Calu3 (cell line): Measurements from ENCODE around the gene RNU6-9. TPM values are rescaled to one million over a fixed set of nuclear protein-coding genes. Genes with fewer than 3 reads are reported as not detected.

Experiments used
- BruUV-seq: library from RNA; stranded (reverse); fragments of 400-500 nt; replicated peaks from 2 replicates; lab custom pipeline; 2021; lab: Mats Ljungman, UMichigan
- CTCF ChIA-PET: fragments of 300-600 bp; sonication (Branson Sonifier 250); formaldehyde crosslinking; loops from one replicate; lab custom pipeline; 2022; ENCODE audit warnings: antibody characterized with exemption; lab: Charles Lee
- DNase-seq: peaks from one replicate; pipeline ENCODE4 v3.0.0; 2022
- H3K27ac Mint-ChIP-seq: one replicate; pipeline ENCODE4 v1.8.0; 2022; ENCODE audit warnings: mixed read lengths; ENCODE audit not compliant: unreplicated experiment
- H3K27me3 Mint-ChIP-seq: one replicate; pipeline ENCODE4 v1.8.0; 2022; ENCODE audit warnings: mixed read lengths; ENCODE audit not compliant: unreplicated experiment
- H3K36me3 Mint-ChIP-seq: one replicate; pipeline ENCODE4 v1.8.0; 2022; ENCODE audit warnings: mild to moderate bottlenecking, moderate library complexity, mixed read lengths; ENCODE audit not compliant: insufficient read depth, unreplicated experiment
- H3K4me1 Mint-ChIP-seq: one replicate; pipeline ENCODE4 v1.8.0; 2022; ENCODE audit warnings: mild to moderate bottlenecking, low read depth, mixed read lengths; ENCODE audit not compliant: unreplicated experiment
- H3K4me3 Mint-ChIP-seq: one replicate; pipeline ENCODE4 v1.8.0; 2022; ENCODE audit warnings: mild to moderate bottlenecking, low read depth, moderate library complexity, mixed read lengths; ENCODE audit not compliant: unreplicated experiment
- H3K9me3 Mint-ChIP-seq: one replicate; pipeline ENCODE4 v1.8.0; 2022; ENCODE audit warnings: low read depth, mixed read lengths; ENCODE audit not compliant: unreplicated experiment
- CTCF ChIP-seq: fragments of 200-600 bp; IDR thresholded peaks from one replicate; pipeline ENCODE4 v1.8.0; 2022; ENCODE audit warnings: antibody characterized with exemption; ENCODE audit not compliant: unreplicated experiment
- intact Hi-C: fragments of 100-400 bp; cut with micrococcal nuclease; formaldehyde crosslinking; loops from one replicate; pipeline ENCODE4 v1.10.0; 2022; ENCODE audit not compliant: unreplicated experiment
- total RNA-seq: library from RNA; stranded (reverse); gene quantifications from 2 replicates; pipeline ENCODE4 v1.2.3, GENCODE V29; 2022

RNU6-9 gene
- total RNA-seq, 1 experiment from 2014 or later, result not detected

GRCh38 chr19:926323-926588 lies 33.0 kb downstream of the RNU6-9 start:
- TF ChIP-seq CTCF, result no peak
- Mint-ChIP-seq H3K9me3 (no peaks in the 10 kb centered on the region), H3K27ac (no peak overlapping the region), H3K36me3 (peaks cover 8% of the 10 kb centered on the region), H3K4me3 (peak overlapping the region; percentile 53), H3K4me1 (no peaks in the 10 kb centered on the region), H3K27me3 (peaks cover 8% of the 10 kb centered on the region)
- no TSS peak for BruUV-seq
- CTCF ChIA-PET, result no interaction called here
- intact Hi-C loops, result no loop called here
- DNase-seq, result no peak

- H3K4me1 Mint-ChIP-seq, result no peaks in the 10 kb centered on the region
- H3K27me3 Mint-ChIP-seq, result peaks cover 3% of the 10 kb centered on the region
- H3K27ac Mint-ChIP-seq, result no peak overlapping the region
- CTCF ChIA-PET, result no interaction called here
- BruUV-seq, result no TSS peak
- intact Hi-C loops, result no loop called here
- H3K4me3 Mint-ChIP-seq, result peak overlapping the region; percentile 53
- peaks cover 8% of the 10 kb centered on the region for H3K36me3 Mint-ChIP-seq
- no peak for TF ChIP-seq CTCF
- DNase-seq, result no peak
- no peaks in the 10 kb centered on the region for H3K9me3 Mint-ChIP-seq
These were observed 33.5 kb downstream of the RNU6-9 start for GRCh38 chr19:926589-927350.

- H3K4me1 Mint-ChIP-seq, result no peaks in the 10 kb centered on the region
- intact Hi-C loops, result no loop called here
- CTCF ChIA-PET, result no interaction called here
- H3K27me3 Mint-ChIP-seq, result peaks cover 3% of the 10 kb centered on the region
- H3K4me3 Mint-ChIP-seq, result no peak overlapping the region
- H3K36me3 Mint-ChIP-seq, result peaks cover 8% of the 10 kb centered on the region
- no peak for DNase-seq
- no peak overlapping the region for H3K27ac Mint-ChIP-seq
- no peaks in the 10 kb centered on the region for H3K9me3 Mint-ChIP-seq
- no peak for TF ChIP-seq CTCF
- no TSS peak for BruUV-seq
These were observed 34.1 kb downstream of the RNU6-9 start for GRCh38 chr19:927351-927779.

GRCh38 chr19:927780-928401 lies 34.6 kb downstream of the RNU6-9 start:
- Mint-ChIP-seq H3K27ac (no peak overlapping the region), H3K36me3 (peaks cover 12% of the 10 kb centered on the region), H3K9me3 (no peaks in the 10 kb centered on the region), H3K4me3 (no peak overlapping the region), H3K4me1 (no peaks in the 10 kb centered on the region), H3K27me3 (peaks cover 8% of the 10 kb centered on the region)
- intact Hi-C loops, result no loop called here
- TF ChIP-seq CTCF, result no peak
- CTCF ChIA-PET, result no interaction called here
- no TSS peak for BruUV-seq
- DNase-seq, result no peak
